HEK293 (cell line): ENCODE data around the gene SLC25A47.

Source experiments
- CTCF ChIP-seq: fragments of 450-650 bp; formaldehyde crosslinking; IDR thresholded peaks from 2 replicates; pipeline ENCODE4 v1.5.1; 2016; ENCODE audit warnings: missing biosample characterization, missing genetic modification characterization
- REST ChIP-seq: fragments of 450-650 bp; formaldehyde crosslinking; IDR thresholded peaks from 2 replicates; pipeline ENCODE4 v1.5.1; 2016; ENCODE audit warnings: missing biosample characterization, missing genetic modification characterization
- TCF7L2 ChIP-seq: IDR thresholded peaks from 2 replicates; pipeline ENCODE4 v1.6.1; 2011; ENCODE audit warnings: low read depth, mild to moderate bottlenecking, inconsistent platforms, low read length, moderate library complexity, borderline replicate concordance

GRCh38 chr14:100283984-100284881, 38.9 kb upstream of the SLC25A47 start:
- no peak for TF ChIP-seq CTCF
- no peak for TF ChIP-seq REST (tag by site-specific recombination)
- TF ChIP-seq TCF7L2: no peak
